OCI-LY7 (cell line): ENCODE measurements around the gene LRP2. TPM values are rescaled to one million over a fixed set of nuclear protein-coding genes. Genes with fewer than 3 reads are reported as not detected.

Experiments
- BruUV-seq: library from RNA; stranded (reverse); fragments of 400-500 nt; replicated peaks from 2 replicates; lab custom pipeline; 2021; lab: Mats Ljungman, UMichigan
- CTCF ChIA-PET: fragments of 300-600 bp; sonication (Branson Sonifier 250); formaldehyde crosslinking; loops from one replicate; lab custom pipeline; 2022; ENCODE audit warnings: antibody characterized with exemption; ENCODE audit not compliant: unreplicated experiment; lab: Charles Lee
- POLR2A ChIA-PET: fragments of 300-600 bp; sonication (Branson Sonifier 250); formaldehyde crosslinking; loops from one replicate; lab custom pipeline; 2022; ENCODE audit warnings: antibody characterized with exemption; lab: Charles Lee
- DNase-seq: peaks from one replicate; pipeline ENCODE4 v3.0.0-alpha.2; 2015; ENCODE audit warnings: low spot score
- H2AFZ ChIP-seq: fragments of 200-600 bp; sonication (generic), shearing (Covaris generic); 2 replicates; pipeline ENCODE4 v1.6.1; 2014; ENCODE audit warnings: mild to moderate bottlenecking, antibody characterized with exemption, low read length, moderate library complexity
- H3K27ac ChIP-seq: fragments of 200-600 bp; sonication (generic); 2 replicates; pipeline ENCODE4 v1.5.1; 2014; ENCODE audit warnings: mixed run types, low read depth, mild to moderate bottlenecking, moderate library complexity, low read length, inconsistent platforms; ENCODE audit not compliant: poor library complexity, severe bottlenecking
- H3K36me3 ChIP-seq: fragments of 200-600 bp; sonication (generic); 2 replicates; pipeline ENCODE4 v1.6.1; 2014; ENCODE audit warnings: mild to moderate bottlenecking, antibody characterized with exemption, low read length, moderate library complexity, mixed read lengths; ENCODE audit not compliant: insufficient read depth
- H3K4me1 ChIP-seq: fragments of 200-600 bp; sonication (generic); 2 replicates; pipeline ENCODE4 v1.5.1; 2014; ENCODE audit warnings: mild to moderate bottlenecking, low read length; ENCODE audit not compliant: insufficient read depth, poor library complexity, severe bottlenecking
- H3K4me2 ChIP-seq: fragments of 200-600 bp; sonication (generic); 2 replicates; pipeline ENCODE4 v1.6.1; 2014; ENCODE audit warnings: mild to moderate bottlenecking, low read length
- H3K4me3 ChIP-seq: fragments of 200-600 bp; sonication (generic); 2 replicates; pipeline ENCODE4 v1.5.1; 2014; ENCODE audit warnings: mild to moderate bottlenecking, low read depth, low read length; ENCODE audit not compliant: poor library complexity, severe bottlenecking
- H3K79me2 ChIP-seq: fragments of 200-600 bp; sonication (generic); 2 replicates; pipeline ENCODE4 v1.6.1; 2016; ENCODE audit warnings: low read depth, mild to moderate bottlenecking, low read length, moderate library complexity, mixed read lengths; ENCODE audit not compliant: insufficient read depth
- H3K9me2 ChIP-seq: fragments of 200-600 bp; sonication (generic); 2 replicates; pipeline ENCODE4 v1.6.1; 2016; ENCODE audit warnings: mild to moderate bottlenecking, low read length, mixed read lengths; ENCODE audit not compliant: insufficient read depth
- H3K9me3 ChIP-seq: fragments of 200-600 bp; sonication (generic); 2 replicates; pipeline ENCODE4 v1.6.1; 2014; ENCODE audit warnings: mild to moderate bottlenecking, mixed run types, low read length, mixed read lengths
- H4K20me1 ChIP-seq: fragments of 200-600 bp; sonication (generic); 2 replicates; pipeline ENCODE4 v1.6.1; 2014; ENCODE audit warnings: mild to moderate bottlenecking, antibody characterized with exemption, low read length, moderate library complexity, mixed read lengths; ENCODE audit not compliant: insufficient read depth
- EZH2phosphoT487 ChIP-seq: fragments of 200-600 bp; sonication (generic); IDR thresholded peaks from 2 replicates; pipeline ENCODE4 v1.6.1; 2018; ENCODE audit warnings: low read depth, borderline replicate concordance, mild to moderate bottlenecking, mixed run types, antibody characterized with exemption, low read length, moderate library complexity, mixed read lengths
- intact Hi-C: fragments of 100-400 bp; cut with micrococcal nuclease; formaldehyde crosslinking; loops from one replicate; pipeline ENCODE4 v1.10.0; 2022; ENCODE audit not compliant: unreplicated experiment
- total RNA-seq, 2 experiments: library from RNA; depleted of rRNA in 1 of 2; stranded (reverse); fragments of >200 nt in 1 of 2; shearing (Covaris generic) in 1 of 2; gene quantifications; 2 replicates each; pipeline ENCODE4 v1.2.3, GENCODE V29; 2014 to 2022
- TF ChIP-seq, protein P1 (sequence below): fragments of 200-600 bp; sonication (generic); conservative IDR thresholded peaks from 2 replicates; pipeline ENCODE4 v1.5.1; 2014; ENCODE audit warnings: mild to moderate bottlenecking, antibody characterized with exemption, low read length, moderate library complexity, mixed read lengths

The LRP2 gene
- total RNA-seq, 2 experiments from 2014 or later: 0.89 TPM; not detected in 1

DNA sequence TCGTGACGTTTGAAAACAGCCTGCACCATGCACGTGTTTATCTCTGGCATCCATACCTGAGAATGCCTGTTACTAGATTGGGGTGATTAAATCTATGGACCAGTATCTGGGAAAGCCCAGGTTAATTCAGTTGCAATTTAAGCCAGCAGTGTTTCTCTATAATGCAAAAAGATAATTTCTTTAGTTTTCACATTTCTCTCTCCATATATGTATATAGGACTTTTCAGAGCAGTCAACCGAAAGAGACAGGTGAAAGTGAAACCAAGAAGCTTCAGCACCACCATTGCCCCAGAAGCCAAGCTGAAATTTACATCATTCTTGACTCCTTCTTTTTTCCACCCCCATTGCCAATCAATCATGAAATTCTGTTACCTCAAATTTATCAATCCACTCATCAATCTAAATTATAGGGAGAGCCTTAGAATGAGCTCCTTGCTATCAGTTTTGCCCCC is 2.7 kb upstream of the LRP2 start:
- POLR2A ChIA-PET: interaction anchor here (0.6 to 0.7 kb wide), 2 partner anchors 166 to 718 kb away, joined by 3 read pairs; no protein-coding TSS in a partner anchor

DNA sequence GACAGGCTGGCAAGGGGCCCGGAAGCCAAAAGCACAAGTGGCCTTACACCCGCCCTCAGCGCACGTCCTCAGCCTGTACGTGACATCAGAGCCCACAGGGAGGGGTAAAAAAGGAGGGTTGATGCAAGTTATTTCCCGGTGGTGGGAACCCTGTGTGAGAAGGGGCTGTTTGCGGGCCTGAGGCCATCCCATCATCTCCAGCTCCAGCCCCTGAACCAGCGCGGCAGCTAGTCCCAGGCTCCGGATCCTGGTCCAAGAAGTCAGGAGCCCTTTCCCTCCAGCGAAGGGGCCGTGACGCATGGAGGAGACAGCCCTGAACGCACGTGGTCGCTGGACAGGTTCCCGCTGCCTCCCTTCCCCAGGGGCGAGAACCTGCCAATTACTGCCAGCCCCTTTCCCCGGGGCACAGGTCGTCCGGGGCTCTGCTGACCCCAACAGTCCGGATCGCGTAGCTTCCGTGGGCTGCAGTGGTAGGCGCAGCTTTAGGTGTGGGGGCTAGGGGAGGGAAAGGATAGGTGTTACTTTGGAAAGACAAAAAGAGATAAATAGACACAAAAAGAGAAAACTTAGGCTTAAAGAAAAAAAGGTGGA is 1.3 kb upstream of the LRP2 start:
- TF ChIP-seq, protein P1, sequence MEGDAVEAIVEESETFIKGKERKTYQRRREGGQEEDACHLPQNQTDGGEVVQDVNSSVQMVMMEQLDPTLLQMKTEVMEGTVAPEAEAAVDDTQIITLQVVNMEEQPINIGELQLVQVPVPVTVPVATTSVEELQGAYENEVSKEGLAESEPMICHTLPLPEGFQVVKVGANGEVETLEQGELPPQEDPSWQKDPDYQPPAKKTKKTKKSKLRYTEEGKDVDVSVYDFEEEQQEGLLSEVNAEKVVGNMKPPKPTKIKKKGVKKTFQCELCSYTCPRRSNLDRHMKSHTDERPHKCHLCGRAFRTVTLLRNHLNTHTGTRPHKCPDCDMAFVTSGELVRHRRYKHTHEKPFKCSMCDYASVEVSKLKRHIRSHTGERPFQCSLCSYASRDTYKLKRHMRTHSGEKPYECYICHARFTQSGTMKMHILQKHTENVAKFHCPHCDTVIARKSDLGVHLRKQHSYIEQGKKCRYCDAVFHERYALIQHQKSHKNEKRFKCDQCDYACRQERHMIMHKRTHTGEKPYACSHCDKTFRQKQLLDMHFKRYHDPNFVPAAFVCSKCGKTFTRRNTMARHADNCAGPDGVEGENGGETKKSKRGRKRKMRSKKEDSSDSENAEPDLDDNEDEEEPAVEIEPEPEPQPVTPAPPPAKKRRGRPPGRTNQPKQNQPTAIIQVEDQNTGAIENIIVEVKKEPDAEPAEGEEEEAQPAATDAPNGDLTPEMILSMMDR: no peak
- no peak for TF ChIP-seq EZH2phosphoT487
- POLR2A ChIA-PET: no interaction called here
- Histone ChIP-seq H2AFZ (no peak overlapping the region), H3K4me2 (peak overlapping the region; percentile 55; the same call in 1 of the 2 replicates), H3K79me2 (no peaks in the 10 kb centered on the region), H3K9me2 (no peaks in the 10 kb centered on the region), H4K20me1 (no peaks in the 10 kb centered on the region), H3K4me1 (peaks cover 3% of the 10 kb centered on the region), H3K9me3 (no peaks in the 10 kb centered on the region), H3K27ac (no peak overlapping the region), H3K4me3 (no peak overlapping the region), H3K36me3 (no peaks in the 10 kb centered on the region)
- CTCF ChIA-PET: no interaction called here
- no peak for DNase-seq
- intact Hi-C loops: no loop called here
- no TSS peak for BruUV-seq

More for the DNA sequence above, 2.7 kb upstream of the LRP2 start:
- Histone ChIP-seq H3K4me2 (peak overlapping the region; percentile 55), H3K9me3 (no peaks in the 10 kb centered on the region), H3K9me2 (no peaks in the 10 kb centered on the region), H3K36me3 (no peaks in the 10 kb centered on the region), H2AFZ (peak overlapping the region; percentile 28; the same call in 1 of the 2 replicates), H3K4me1 (peaks cover 3% of the 10 kb centered on the region), H3K4me3 (peak overlapping the region; percentile 45), H4K20me1 (no peaks in the 10 kb centered on the region), H3K79me2 (no peaks in the 10 kb centered on the region), H3K27ac (no peak overlapping the region)
- CTCF ChIA-PET: no interaction called here
- intact Hi-C loops: no loop called here
- peak; percentile 7 for DNase-seq
- BruUV-seq: no TSS peak
- TF ChIP-seq, protein P1: no peak
- no peak for TF ChIP-seq EZH2phosphoT487

DNA sequence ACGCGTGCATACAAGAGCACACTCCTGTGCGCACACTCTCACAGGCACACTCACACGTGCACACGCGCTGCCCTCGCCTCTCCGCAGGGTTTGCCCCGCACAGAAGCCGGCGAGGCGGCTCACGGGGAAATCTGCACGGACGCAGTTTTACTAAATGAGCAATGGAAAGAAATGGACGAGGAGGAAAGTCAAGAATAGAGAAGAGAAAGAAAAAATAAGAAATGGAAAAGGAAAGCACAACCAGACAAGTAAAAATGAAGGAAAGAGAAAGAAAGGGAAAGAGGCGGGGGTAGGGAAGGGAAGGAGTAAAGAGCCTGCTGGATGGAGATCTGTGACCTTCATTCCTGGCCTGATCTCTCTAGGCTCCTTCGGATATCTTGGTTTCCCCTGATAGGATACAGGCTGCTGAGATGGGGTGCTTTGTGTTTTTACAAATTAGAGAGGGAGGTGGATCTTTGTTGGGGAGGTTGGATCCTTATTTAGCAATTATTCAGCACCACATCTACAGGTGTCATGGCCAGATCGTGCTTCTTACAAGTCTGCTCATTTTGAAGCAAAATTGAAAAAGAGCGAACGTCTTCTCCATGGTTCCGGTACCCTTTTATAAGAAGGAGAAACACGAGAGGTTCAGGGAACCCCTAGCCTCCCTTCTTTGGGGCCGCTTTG is 693 bp upstream of the LRP2 start:
- Histone ChIP-seq H2AFZ (no peak overlapping the region), H3K4me2 (no peak overlapping the region), H3K9me2 (no peaks in the 10 kb centered on the region), H3K36me3 (no peaks in the 10 kb centered on the region), H3K9me3 (no peaks in the 10 kb centered on the region), H3K4me3 (no peak overlapping the region), H3K4me1 (peaks cover 3% of the 10 kb centered on the region), H3K27ac (no peak overlapping the region), H3K79me2 (no peaks in the 10 kb centered on the region), H4K20me1 (no peaks in the 10 kb centered on the region)
- intact Hi-C loops: no loop called here
- ChIA-PET CTCF (no interaction called here), POLR2A (no interaction called here)
- DNase-seq: no peak
- TF ChIP-seq, protein P1: no peak
- TF ChIP-seq EZH2phosphoT487: no peak
- no TSS peak for BruUV-seq
